H9 (cell line): ENCODE data around the gene EXOC6. TPM values are rescaled to one million over a fixed set of nuclear protein-coding genes. Genes with fewer than 3 reads are reported as not detected.

Source experiments
- DNase-seq: peaks from one replicate; pipeline ENCODE4 v3.0.0-alpha.2; 2017
- H2AFZ ChIP-seq: one replicate; pipeline ENCODE4 v1.6.1; 2013; ENCODE audit warnings: mild to moderate bottlenecking, low read length, control low read depth, moderate library complexity
- H2AK5ac ChIP-seq: 2 replicates; pipeline ENCODE4 v1.6.1; 2013; ENCODE audit warnings: low read length, control low read depth, mixed read lengths; ENCODE audit not compliant: insufficient read length
- H2BK120ac ChIP-seq: one replicate; pipeline ENCODE4 v1.6.1; 2013; ENCODE audit warnings: low read depth, mild to moderate bottlenecking, low read length, control low read depth, inconsistent platforms; ENCODE audit not compliant: poor library complexity, severe bottlenecking
- H2BK12ac ChIP-seq: 2 replicates; pipeline ENCODE4 v1.6.1; 2013; ENCODE audit warnings: low read length, control low read depth, mixed read lengths, low read depth; ENCODE audit not compliant: insufficient read length
- H2BK15ac ChIP-seq: 2 replicates; pipeline ENCODE4 v1.6.1; 2013; ENCODE audit warnings: low read depth, low read length, control low read depth
- H2BK20ac ChIP-seq: one replicate; pipeline ENCODE4 v1.6.1; 2013; ENCODE audit warnings: low read depth, mild to moderate bottlenecking, low read length, control low read depth, inconsistent platforms; ENCODE audit not compliant: poor library complexity, severe bottlenecking
- H2BK5ac ChIP-seq: 2 replicates; pipeline ENCODE4 v1.6.1; 2013; ENCODE audit warnings: low read length, control low read depth, mixed read lengths; ENCODE audit not compliant: insufficient read length
- H3K14ac ChIP-seq: 2 replicates; pipeline ENCODE4 v1.6.1; 2013; ENCODE audit warnings: low read length, control low read depth; ENCODE audit not compliant: insufficient read depth
- H3K18ac ChIP-seq: 2 replicates; pipeline ENCODE4 v1.6.1; 2013; ENCODE audit warnings: low read depth, mild to moderate bottlenecking, mixed read lengths, low read length, control low read depth; ENCODE audit not compliant: insufficient read length
- H3K23ac ChIP-seq: 2 replicates; pipeline ENCODE4 v1.6.1; 2013; ENCODE audit warnings: low read length, control low read depth, mixed read lengths, low read depth; ENCODE audit not compliant: insufficient read length
- H3K23me2 ChIP-seq: 2 replicates; pipeline ENCODE4 v1.6.1; 2013; ENCODE audit warnings: low read depth, mild to moderate bottlenecking, mixed read lengths, low read length, control low read depth; ENCODE audit not compliant: insufficient read length, poor library complexity, severe bottlenecking
- H3K27ac ChIP-seq: 2 replicates; pipeline ENCODE4 v1.5.1; 2013; ENCODE audit warnings: low read length, control low read depth, mixed read lengths, low read depth; ENCODE audit not compliant: insufficient read length
- H3K27me3 ChIP-seq: 2 replicates; pipeline ENCODE4 v1.6.1; 2013; ENCODE audit warnings: low read length, control low read depth, inconsistent platforms; ENCODE audit not compliant: insufficient read depth
- H3K4ac ChIP-seq: 2 replicates; pipeline ENCODE4 v1.6.1; 2013; ENCODE audit warnings: low read depth, mild to moderate bottlenecking, control low read depth, inconsistent platforms, low read length, moderate library complexity
- H3K4me1 ChIP-seq: 2 replicates; pipeline ENCODE4 v1.6.1; 2013; ENCODE audit warnings: low read length, control low read depth, inconsistent platforms; ENCODE audit not compliant: insufficient read depth
- H3K4me2 ChIP-seq: 2 replicates; pipeline ENCODE4 v1.6.1; 2013; ENCODE audit warnings: low read length, control low read depth, mixed read lengths; ENCODE audit not compliant: insufficient read length, insufficient read depth
- H3K56ac ChIP-seq: 2 replicates; pipeline ENCODE4 v1.6.1; 2013; ENCODE audit warnings: low read depth, mild to moderate bottlenecking, mixed read lengths, low read length, control low read depth; ENCODE audit not compliant: insufficient read length
- H3K79me1 ChIP-seq: 2 replicates; pipeline ENCODE4 v1.6.1; 2013; ENCODE audit warnings: low read depth, mild to moderate bottlenecking, moderate library complexity, low read length, control low read depth, inconsistent platforms; ENCODE audit not compliant: insufficient read depth, poor library complexity, severe bottlenecking
- H3K79me2 ChIP-seq: 2 replicates; pipeline ENCODE4 v1.6.1; 2013; ENCODE audit warnings: low read length, control low read depth, inconsistent platforms; ENCODE audit not compliant: insufficient read depth
- H3K9ac ChIP-seq: 2 replicates; pipeline ENCODE4 v1.6.1; 2013; ENCODE audit warnings: low read length, control low read depth, mixed read lengths; ENCODE audit not compliant: insufficient read length; ENCODE audit errors: extremely low read depth
- H3K9me3 ChIP-seq: one replicate; pipeline ENCODE4 v1.6.1; 2013; ENCODE audit warnings: low read depth, low read length, inconsistent platforms; ENCODE audit not compliant: control insufficient read depth
- H3T11ph ChIP-seq: one replicate; pipeline ENCODE4 v1.6.1; 2013; ENCODE audit warnings: mild to moderate bottlenecking, low read length, control low read depth, inconsistent platforms
- H4K20me1 ChIP-seq: one replicate; pipeline ENCODE4 v1.6.1; 2013; ENCODE audit not compliant: control insufficient read depth, insufficient read length, insufficient read depth
- H4K5ac ChIP-seq: 2 replicates; pipeline ENCODE4 v1.6.1; 2013; ENCODE audit warnings: low read depth, mild to moderate bottlenecking, mixed read lengths, low read length, control low read depth; ENCODE audit not compliant: insufficient read length
- H4K8ac ChIP-seq: replicated peaks from 2 replicates; pipeline ENCODE4 v1.6.1; 2013; ENCODE audit warnings: low read length, control low read depth, mixed read lengths, low read depth; ENCODE audit not compliant: insufficient read length
- H4K91ac ChIP-seq: 2 replicates; pipeline ENCODE4 v1.6.1; 2013; ENCODE audit warnings: low read depth, mild to moderate bottlenecking, moderate library complexity, mixed read lengths, low read length, control low read depth; ENCODE audit not compliant: insufficient read length
- H3K27ac Mint-ChIP-seq, 3 experiments: 2 replicates in 2 of 3; 3 replicates in 1 of 3; pipeline ENCODE4 v1.8.0; 2020 to 2021; ENCODE audit warnings: mixed read lengths in 3 of 3, mild to moderate bottlenecking in 1 of 3, moderate library complexity in 1 of 3
- H3K27me3 Mint-ChIP-seq: 2 replicates; pipeline ENCODE4 v1.8.0; 2021; ENCODE audit warnings: low read depth, mild to moderate bottlenecking, moderate library complexity, mixed read lengths
- H3K36me3 Mint-ChIP-seq, 3 experiments: 2 replicates in 2 of 3; 3 replicates in 1 of 3; pipeline ENCODE4 v1.8.0; 2020 to 2021; ENCODE audit warnings: low read depth in 3 of 3, mixed read lengths in 3 of 3; ENCODE audit not compliant: insufficient read depth in 1 of 3
- H3K4me1 Mint-ChIP-seq, 2 experiments: 2 replicates each; pipeline ENCODE4 v1.8.0; 2020; ENCODE audit warnings: mixed read lengths in 2 of 2
- H3K4me3 Mint-ChIP-seq, 2 experiments: 2 replicates in 1 of 2; 3 replicates in 1 of 2; pipeline ENCODE4 v1.8.0; 2020 to 2021; ENCODE audit warnings: mild to moderate bottlenecking in 2 of 2, mixed read lengths in 2 of 2, moderate library complexity in 1 of 2
- H3K9me3 Mint-ChIP-seq, 2 experiments: 2 replicates in 1 of 2; 3 replicates in 1 of 2; pipeline ENCODE4 v1.8.0; 2020; ENCODE audit warnings: mild to moderate bottlenecking in 2 of 2, mixed read lengths in 2 of 2, moderate library complexity in 1 of 2
- WGBS: extraction: QIAGEN DNeasy Blood & Tissue Kit; methylation state at CpG from one replicate; pipeline ENCODE4 v1.1.7; 2013; ENCODE audit warnings: missing lambda C conversion rate, low lambda C conversion rate, mixed read lengths; ENCODE audit not compliant: insufficient read length; ENCODE audit errors: extremely low coverage; 5-methylcytosine and 5-hydroxymethylcytosine counted together
- total RNA-seq: library from RNA; stranded (reverse); gene quantifications from 2 replicates; pipeline ENCODE4 v1.2.1, GENCODE V29; 2021
- TF ChIP-seq, protein P1 (sequence below): fragments of 200-600 bp; sonication (generic); conservative IDR thresholded peaks from 3 replicates; pipeline ENCODE4 v1.8.0; 2021; ENCODE audit warnings: antibody characterized with exemption, mild to moderate bottlenecking

EXOC6 gene
- total RNA-seq, 1 experiment from 2014 or later: 9.0 TPM

DNA sequence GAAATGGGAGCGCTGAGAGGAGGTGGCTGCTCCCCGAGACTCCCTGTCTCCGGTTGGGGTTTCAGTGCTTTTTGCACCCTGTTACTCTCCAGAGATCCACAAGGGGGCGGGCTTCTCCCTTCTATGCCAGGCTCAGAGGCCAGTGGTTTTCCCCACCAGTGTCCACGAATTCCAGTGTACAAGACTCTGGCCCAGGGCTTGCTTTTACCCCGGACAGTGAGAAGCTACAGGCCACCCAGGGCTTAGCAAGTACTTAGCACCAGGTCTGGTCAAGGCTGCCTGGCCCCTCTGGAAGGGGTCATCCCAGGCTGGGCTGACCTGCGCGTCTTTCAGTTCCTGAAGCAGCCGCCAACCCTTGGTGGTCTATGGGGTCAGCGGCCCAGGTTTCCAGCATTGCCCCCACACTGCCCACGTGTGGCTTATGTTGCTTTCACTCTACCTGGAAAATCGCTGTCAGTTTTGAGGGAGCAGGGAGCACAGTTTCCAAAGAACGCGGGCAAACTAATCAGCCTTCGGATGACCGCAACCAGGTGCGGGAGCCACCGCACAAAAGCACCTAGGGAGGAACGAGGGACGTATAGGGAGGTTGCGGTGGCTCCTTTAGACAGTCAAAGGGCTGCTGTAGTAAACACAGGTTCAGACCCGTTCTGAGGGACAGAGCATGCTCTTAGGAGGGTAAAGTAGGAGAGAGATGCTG is 232.2 kb downstream of the EXOC6 start:
- Histone ChIP-seq H3K23me2 (no peaks in the 10 kb centered on the region), H2BK120ac (no peak overlapping the region), H3K9me3 (no peaks in the 10 kb centered on the region), H3K56ac (no peak overlapping the region), H3K4me1 (no peaks in the 10 kb centered on the region), H3T11ph (no peak overlapping the region), H3K9ac (no peak overlapping the region), H3K14ac (no peak overlapping the region), H4K5ac (no peak overlapping the region), H4K8ac (no peak overlapping the region), H2AFZ (no peak overlapping the region), H2AK5ac (no peak overlapping the region), H2BK5ac (no peak overlapping the region), H4K20me1 (no peaks in the 10 kb centered on the region), H3K18ac (no peak overlapping the region), H3K27me3 (peaks cover 11% of the 10 kb centered on the region; the same call in 1 of the 2 replicates), H3K79me2 (no peaks in the 10 kb centered on the region), H2BK15ac (no peak overlapping the region), H4K91ac (no peak overlapping the region), H3K79me1 (no peaks in the 10 kb centered on the region), H3K4ac (no peak overlapping the region), H3K27ac (no peak overlapping the region), H3K4me2 (no peak overlapping the region), H2BK20ac (no peak overlapping the region), H2BK12ac (no peak overlapping the region), H3K23ac (no peak overlapping the region)
- H3K4me1 Mint-ChIP-seq: peaks cover 24 to 29% of the 10 kb centered on the region in 2 experiments
- H3K27me3 Mint-ChIP-seq: peaks cover 22% of the 10 kb centered on the region
- H3K27ac Mint-ChIP-seq: peak overlapping the region; percentile 38 to 81 (median 77); a peak in 3 of 7 replicates
- no peak overlapping the region for H3K4me3 Mint-ChIP-seq
- no CpG with 5 or more reads among the region's 22 CpGs for WGBS
- peaks cover 0 to 27% (median 21%) of the 10 kb centered on the region in 3 experiments; a peak in 4 of 7 replicates for H3K36me3 Mint-ChIP-seq
- peak; percentile 75 for DNase-seq
- TF ChIP-seq, protein P1, sequence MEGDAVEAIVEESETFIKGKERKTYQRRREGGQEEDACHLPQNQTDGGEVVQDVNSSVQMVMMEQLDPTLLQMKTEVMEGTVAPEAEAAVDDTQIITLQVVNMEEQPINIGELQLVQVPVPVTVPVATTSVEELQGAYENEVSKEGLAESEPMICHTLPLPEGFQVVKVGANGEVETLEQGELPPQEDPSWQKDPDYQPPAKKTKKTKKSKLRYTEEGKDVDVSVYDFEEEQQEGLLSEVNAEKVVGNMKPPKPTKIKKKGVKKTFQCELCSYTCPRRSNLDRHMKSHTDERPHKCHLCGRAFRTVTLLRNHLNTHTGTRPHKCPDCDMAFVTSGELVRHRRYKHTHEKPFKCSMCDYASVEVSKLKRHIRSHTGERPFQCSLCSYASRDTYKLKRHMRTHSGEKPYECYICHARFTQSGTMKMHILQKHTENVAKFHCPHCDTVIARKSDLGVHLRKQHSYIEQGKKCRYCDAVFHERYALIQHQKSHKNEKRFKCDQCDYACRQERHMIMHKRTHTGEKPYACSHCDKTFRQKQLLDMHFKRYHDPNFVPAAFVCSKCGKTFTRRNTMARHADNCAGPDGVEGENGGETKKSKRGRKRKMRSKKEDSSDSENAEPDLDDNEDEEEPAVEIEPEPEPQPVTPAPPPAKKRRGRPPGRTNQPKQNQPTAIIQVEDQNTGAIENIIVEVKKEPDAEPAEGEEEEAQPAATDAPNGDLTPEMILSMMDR: peak; percentile 96
- H3K9me3 Mint-ChIP-seq: no peaks in the 10 kb centered on the region
